HS-5 (cell line): ENCODE results near the gene CDH13.

Experiments
- DNase-seq: peaks from one replicate; pipeline ENCODE4 v3.0.0-alpha.2; 2012; ENCODE audit warnings: low read depth

Gene CDH13

GRCh38 chr16:83356266-83356665, 729.5 kb downstream of the CDH13 start:
- DNase-seq = no peak

DNA sequence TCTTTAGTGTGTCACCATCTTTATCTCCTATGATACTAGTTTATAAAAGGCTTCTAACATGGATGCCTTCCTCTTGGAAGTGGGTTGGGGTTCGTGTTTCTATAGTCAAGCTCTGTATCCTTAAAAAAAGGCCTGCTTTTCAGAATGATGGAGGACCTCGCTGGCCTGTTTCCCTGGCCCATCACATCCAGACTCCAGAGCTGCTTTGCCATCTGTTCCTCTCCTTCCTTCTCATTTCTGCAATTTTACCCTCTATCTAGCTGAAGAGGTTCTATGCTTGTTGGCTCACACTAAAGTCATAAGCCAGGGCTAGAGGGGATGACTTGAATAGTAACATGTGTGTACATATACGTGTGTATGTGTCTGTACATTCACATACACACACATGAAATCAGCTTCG, 730.2 kb downstream of the CDH13 start:
- no peak for DNase-seq

DNA sequence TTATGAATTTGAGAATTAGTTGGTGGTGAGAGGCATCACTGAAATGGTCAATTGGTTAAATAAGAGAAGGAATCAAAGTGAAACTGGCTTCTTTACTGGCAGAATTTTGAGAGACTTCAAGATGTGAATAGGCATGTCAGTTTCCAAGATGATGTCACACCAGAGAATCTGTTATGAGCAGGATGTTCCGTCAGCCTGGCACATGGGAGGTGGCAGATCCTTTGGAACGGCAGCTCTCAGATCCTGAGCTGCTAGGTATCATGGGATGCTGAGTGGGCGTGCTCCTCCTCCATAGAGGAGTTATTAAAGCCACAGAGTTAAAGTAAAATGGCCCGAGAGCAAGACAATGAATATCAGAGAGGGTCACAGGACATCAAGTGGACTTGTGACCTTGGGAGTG, 736.8 kb downstream of the CDH13 start:
- DNase-seq = no peak

- DNase-seq = no peak
These were observed 738.4 kb downstream of the CDH13 start for GRCh38 chr16:83365166-83365565.

- DNase-seq = no peak
These were observed 739.5 kb downstream of the CDH13 start for GRCh38 chr16:83366228-83366627.

DNA sequence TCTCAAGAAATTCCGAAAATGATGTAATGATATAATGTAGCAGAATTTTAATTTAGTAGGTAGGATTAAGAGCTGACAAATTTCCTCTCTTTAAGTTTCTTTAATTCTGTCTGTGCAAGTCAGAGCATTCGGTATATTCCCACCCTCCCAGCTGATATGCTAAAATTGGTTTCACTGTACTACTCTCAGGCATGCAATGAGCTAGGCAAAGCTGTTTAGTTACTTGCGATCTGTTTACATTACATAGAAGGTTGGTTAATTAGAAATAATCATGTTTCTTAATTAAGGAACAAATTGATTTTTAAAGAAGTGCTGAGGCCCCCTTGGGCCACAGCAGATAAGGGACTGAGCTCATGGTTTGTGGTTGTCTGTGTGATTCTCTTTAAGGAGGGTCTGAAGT, 748.2 kb downstream of the CDH13 start:
- no peak for DNase-seq

- no peak for DNase-seq
These were observed 763.0 kb downstream of the CDH13 start for GRCh38 chr16:83389751-83390150.

- no peak for DNase-seq
These were observed 764.0 kb downstream of the CDH13 start for GRCh38 chr16:83390759-83391158.

- no peak for DNase-seq
These were observed 766.0 kb downstream of the CDH13 start for GRCh38 chr16:83392743-83393142.

GRCh38 chr16:83393196-83393981, 766.6 kb downstream of the CDH13 start:
- DNase-seq = no peak

- DNase-seq = no peak
These were observed 771.0 kb downstream of the CDH13 start for GRCh38 chr16:83397601-83398291.

- no peak for DNase-seq
These were observed 773.5 kb downstream of the CDH13 start for GRCh38 chr16:83400234-83400633.

DNA sequence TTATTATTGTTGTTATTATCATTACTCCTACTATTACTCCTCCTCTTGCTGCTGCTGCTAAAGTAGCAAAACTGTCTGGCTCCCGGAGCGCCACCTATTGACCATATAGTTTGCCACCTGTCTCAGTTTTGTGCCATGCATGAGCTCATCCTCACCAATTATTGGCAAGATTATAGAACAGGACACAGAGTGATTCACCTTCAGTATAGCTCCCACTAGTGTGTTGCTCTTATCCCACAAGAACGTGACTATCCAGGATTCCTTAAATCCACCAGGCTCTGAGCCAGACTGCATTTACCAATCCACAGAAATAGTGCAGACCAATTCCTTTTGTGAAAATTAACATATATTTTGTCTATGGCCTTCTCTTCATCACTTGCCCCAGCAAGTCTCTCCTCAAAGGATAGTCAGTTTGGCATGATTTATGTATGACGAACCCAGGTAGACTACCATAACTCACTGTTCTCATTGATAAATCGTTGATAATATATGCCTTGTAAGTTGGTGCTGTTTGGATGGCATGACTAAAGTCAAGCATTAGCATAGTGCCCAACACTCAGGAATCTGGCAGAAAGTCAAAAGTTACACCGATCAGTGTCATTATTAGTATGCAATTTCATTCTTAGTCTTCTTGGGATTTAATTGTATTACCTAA, 775.5 kb downstream of the CDH13 start:
- no peak for DNase-seq

GRCh38 chr16:83402967-83403366, 776.2 kb downstream of the CDH13 start:
- DNase-seq = no peak

GRCh38 chr16:83403761-83404160, 777.0 kb downstream of the CDH13 start:
- peak; percentile 43 for DNase-seq

- DNase-seq = no peak
These were observed 777.5 kb downstream of the CDH13 start for GRCh38 chr16:83404261-83404660.

DNA sequence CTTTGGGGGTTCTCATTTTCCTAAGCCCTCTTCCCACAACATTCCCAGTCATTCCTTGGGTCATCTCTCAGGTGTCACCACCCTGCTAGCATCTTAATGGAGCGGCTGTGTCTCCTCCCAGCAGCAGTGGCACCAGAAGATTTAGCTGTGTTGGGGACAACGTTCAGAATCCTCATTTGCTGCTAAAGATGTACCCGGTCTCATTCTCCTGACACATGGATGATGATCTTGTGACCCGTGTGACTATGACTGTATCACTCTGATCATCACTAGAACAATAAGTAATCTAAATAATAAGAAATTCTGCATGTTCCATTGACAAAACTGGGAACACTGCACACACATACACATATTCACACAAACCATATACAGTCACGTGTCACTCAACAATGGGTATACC, 781.2 kb downstream of the CDH13 start:
- DNase-seq = no peak

- DNase-seq = no peak
These were observed 782.6 kb downstream of the CDH13 start for GRCh38 chr16:83409347-83409746.

- DNase-seq = no peak
These were observed 791.8 kb downstream of the CDH13 start for GRCh38 chr16:83418565-83418964.

- no peak for DNase-seq
These were observed 793.5 kb downstream of the CDH13 start for GRCh38 chr16:83420206-83420760.

DNA sequence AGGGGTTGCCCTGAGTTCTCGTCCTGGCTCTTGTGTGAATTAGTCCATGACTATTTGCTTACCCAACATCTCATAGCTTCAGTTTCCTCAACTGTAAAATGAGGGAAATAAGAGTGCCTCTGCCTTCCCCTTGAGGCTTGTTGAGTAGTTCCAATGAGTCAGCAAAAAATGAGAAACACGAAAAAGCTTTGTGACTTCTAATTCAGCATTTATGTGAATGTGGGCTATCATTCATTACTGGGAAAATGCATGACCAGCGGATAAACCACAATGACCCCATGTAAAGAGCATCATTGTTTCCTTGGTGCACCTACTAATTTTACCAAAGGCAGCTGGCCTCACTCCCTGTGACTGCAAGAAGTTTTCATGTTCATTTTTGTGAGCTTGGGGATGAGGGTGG, 806.4 kb downstream of the CDH13 start:
- no peak for DNase-seq

DNA sequence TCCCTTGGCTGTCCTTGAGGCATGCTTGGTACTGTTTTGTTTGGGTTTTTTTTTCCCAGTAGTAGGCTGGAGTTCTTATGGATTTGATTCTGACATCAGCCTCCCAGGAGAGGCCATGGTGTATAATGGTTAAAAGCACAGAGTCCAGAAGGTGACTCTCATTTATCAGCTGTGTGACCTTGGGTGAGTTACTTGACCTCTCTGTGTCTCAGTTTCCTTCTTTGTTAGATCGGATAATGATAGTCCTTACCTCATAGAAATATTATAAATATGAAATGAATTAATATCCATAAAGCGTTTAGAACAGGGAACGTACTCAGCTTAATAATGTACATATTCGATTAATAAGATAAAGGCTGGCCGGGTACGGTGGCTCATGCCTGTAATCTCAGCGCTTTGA, 810.3 kb downstream of the CDH13 start:
- DNase-seq = no peak

DNA sequence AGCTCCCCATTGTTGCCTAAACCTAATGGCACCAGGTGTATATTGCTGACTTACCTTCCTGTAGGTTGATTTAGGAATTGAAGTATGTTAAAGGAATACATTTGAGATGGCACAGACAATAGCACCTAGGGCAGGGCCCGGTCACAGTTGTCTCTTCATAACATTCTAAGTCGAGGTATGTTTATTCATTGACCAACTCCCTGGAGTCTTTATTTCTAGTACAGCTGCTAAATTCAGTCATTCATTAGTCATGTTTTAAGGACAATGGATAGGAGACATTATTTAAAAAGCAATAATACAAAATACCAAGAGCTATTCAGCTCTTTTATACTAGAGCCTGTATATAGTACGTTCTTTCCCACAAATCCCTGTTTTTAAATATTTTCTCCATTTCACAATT, 811.6 kb downstream of the CDH13 start:
- no peak for DNase-seq
